DND-41 (cell line): ENCODE data around the gene LUZP2.

Source experiments
- ATAC-seq: fragments of 200-7000 bp; cut with Tn5 transposase; 3 replicates; pipeline ENCODE4 v1.9.1; 2021; ENCODE audit warnings: low read depth; ENCODE audit not compliant: insufficient read depth
- DNase-seq: peaks from one replicate; pipeline ENCODE4 v3.0.0-alpha.2; 2020
- H2AFZ ChIP-seq: 2 replicates; pipeline ENCODE4 v1.6.0; 2012; ENCODE audit warnings: low read depth, low read length
- H3K27ac ChIP-seq: 2 replicates; pipeline ENCODE4 v1.5.1; 2012; ENCODE audit warnings: low read length, inconsistent platforms
- H3K27me3 ChIP-seq: fragments of 200-600 bp; sonication (generic); 2 replicates; pipeline ENCODE4 v1.6.0; 2012; ENCODE audit warnings: low read length, mild to moderate bottlenecking, inconsistent platforms; ENCODE audit not compliant: insufficient read depth, poor library complexity
- H3K36me3 ChIP-seq: 2 replicates; pipeline ENCODE4 v1.5.1; 2012; ENCODE audit warnings: low read length, inconsistent platforms; ENCODE audit not compliant: insufficient read depth
- H3K4me1 ChIP-seq: 2 replicates; pipeline ENCODE4 v1.5.1; 2012; ENCODE audit warnings: mild to moderate bottlenecking, low read length; ENCODE audit not compliant: insufficient read depth
- H3K4me2 ChIP-seq: 2 replicates; pipeline ENCODE4 v1.6.0; 2012; ENCODE audit warnings: mild to moderate bottlenecking, moderate library complexity, low read length, inconsistent platforms; ENCODE audit not compliant: insufficient read depth
- H3K4me3 ChIP-seq, 2 experiments: fragments of 200-600 bp in 1 of 2; shearing (Covaris generic) in 1 of 2; 2 replicates each; pipeline ENCODE4 v1.5.1; 2012 to 2016; ENCODE audit warnings: inconsistent platforms in 2 of 2, low read length in 2 of 2, mild to moderate bottlenecking in 2 of 2, low read depth in 1 of 2, moderate library complexity in 1 of 2
- H3K79me2 ChIP-seq: 2 replicates; pipeline ENCODE4 v1.6.0; 2012; ENCODE audit warnings: low read length, inconsistent platforms; ENCODE audit not compliant: insufficient read depth
- H3K9ac ChIP-seq: 2 replicates; pipeline ENCODE4 v1.6.0; 2012; ENCODE audit warnings: low read depth, mild to moderate bottlenecking, inconsistent platforms, low read length, moderate library complexity
- H3K9me3 ChIP-seq: 2 replicates; pipeline ENCODE4 v1.5.1; 2012; ENCODE audit warnings: low read length, moderate library complexity, mild to moderate bottlenecking, inconsistent platforms; ENCODE audit not compliant: insufficient read depth, severe bottlenecking
- H4K20me1 ChIP-seq: 2 replicates; pipeline ENCODE4 v1.6.0; 2012; ENCODE audit warnings: low read length; ENCODE audit not compliant: insufficient read depth
- CTCF ChIP-seq: IDR thresholded peaks from 2 replicates; pipeline ENCODE4 v1.5.1; 2012; ENCODE audit warnings: borderline replicate concordance, low read length, moderate library complexity, mild to moderate bottlenecking; ENCODE audit not compliant: poor library complexity, severe bottlenecking; ENCODE audit errors: extremely low read depth
- EZH2 ChIP-seq: IDR thresholded peaks from 3 replicates; pipeline ENCODE4 v1.6.1; 2012; ENCODE audit warnings: borderline replicate concordance, low read depth, mild to moderate bottlenecking, moderate library complexity, low read length, inconsistent platforms; ENCODE audit not compliant: severe bottlenecking

LUZP2 gene

GRCh38 chr11:24634606-24635160 is 137.8 kb downstream of the LUZP2 start:
- H3K9ac ChIP-seq, result no peak overlapping the region

GRCh38 chr11:24635588-24636290 is 138.9 kb downstream of the LUZP2 start:
- Histone ChIP-seq H3K36me3 (no peaks in the 10 kb centered on the region), H3K79me2 (no peaks in the 10 kb centered on the region), H2AFZ (no peak overlapping the region), H4K20me1 (no peaks in the 10 kb centered on the region), H3K27ac (no peak overlapping the region), H3K27me3 (no peaks in the 10 kb centered on the region), H3K9ac (no peak overlapping the region), H3K9me3 (no peaks in the 10 kb centered on the region), H3K4me2 (no peak overlapping the region), H3K4me3 (no peak overlapping the region), H3K4me1 (no peaks in the 10 kb centered on the region)
- no peak for TF ChIP-seq EZH2
- no peak for TF ChIP-seq CTCF
- DNase-seq (no peak), ATAC-seq (no peak)

More at GRCh38 chr11:24634606-24635160, 137.8 kb downstream of the LUZP2 start:
- TF ChIP-seq EZH2, result no peak
- TF ChIP-seq CTCF, result no peak
- Histone ChIP-seq H3K36me3 (no peaks in the 10 kb centered on the region), H3K9me3 (no peaks in the 10 kb centered on the region), H3K4me2 (no peak overlapping the region), H3K4me3 (no peak overlapping the region), H2AFZ (no peak overlapping the region), H3K27ac (no peak overlapping the region), H3K79me2 (no peaks in the 10 kb centered on the region), H4K20me1 (no peaks in the 10 kb centered on the region), H3K4me1 (no peaks in the 10 kb centered on the region), H3K27me3 (no peaks in the 10 kb centered on the region)
- ATAC-seq (no peak), DNase-seq (no peak)

GRCh38 chr11:24636291-24636629 is 139.4 kb downstream of the LUZP2 start:
- no peak for DNase-seq
- H3K27me3 ChIP-seq, result no peaks in the 10 kb centered on the region
- ATAC-seq, result no peak
- H4K20me1 ChIP-seq, result no peaks in the 10 kb centered on the region
- H3K79me2 ChIP-seq, result no peaks in the 10 kb centered on the region
- H3K27ac ChIP-seq, result no peak overlapping the region
- no peaks in the 10 kb centered on the region for H3K36me3 ChIP-seq
- no peak overlapping the region for H3K4me2 ChIP-seq
- no peak overlapping the region for H3K9ac ChIP-seq
- H2AFZ ChIP-seq, result no peak overlapping the region
- no peaks in the 10 kb centered on the region for H3K4me1 ChIP-seq
- TF ChIP-seq EZH2, result no peak
- TF ChIP-seq CTCF, result no peak
- no peaks in the 10 kb centered on the region for H3K9me3 ChIP-seq
- no peak overlapping the region for H3K4me3 ChIP-seq
